SK-MEL-5 (cell line): ENCODE data around the gene CD68. TPM values are rescaled to one million over a fixed set of nuclear protein-coding genes. Genes with fewer than 3 reads are reported as not detected.
A peak's percentile ranks its signal among the peaks of the same experiment; 100 is the strongest.

Source experiments
- DNase-seq: peaks from one replicate; pipeline ENCODE4 v3.0.0-alpha.2; 2016; ENCODE audit warnings: low read depth, low spot score
- in situ Hi-C: cut with HindIII; loops from 2 replicates; pipeline ENCODE4 v1.10.0; 2016; ENCODE audit warnings: low sequenced_read_pairs, high pct_unique_total_duplicates, low pct_unique_long_range_greater_than_20kb
- small RNA-seq, 2 experiments: library from RNA; depleted of rRNA; stranded (forward); fragments of <200 nt; gene quantifications; one replicate each; pipeline ENCODE3, GENCODE V24; 2014
- total RNA-seq: library from RNA; depleted of rRNA; stranded (reverse); fragments of >200 nt; shearing (Covaris generic); gene quantifications from 2 replicates; pipeline ENCODE4 v1.2.3, GENCODE V29; 2014; rRNA removed

Gene CD68
- total RNA-seq, 1 experiment from 2014 or later = 74.5 TPM

DNA sequence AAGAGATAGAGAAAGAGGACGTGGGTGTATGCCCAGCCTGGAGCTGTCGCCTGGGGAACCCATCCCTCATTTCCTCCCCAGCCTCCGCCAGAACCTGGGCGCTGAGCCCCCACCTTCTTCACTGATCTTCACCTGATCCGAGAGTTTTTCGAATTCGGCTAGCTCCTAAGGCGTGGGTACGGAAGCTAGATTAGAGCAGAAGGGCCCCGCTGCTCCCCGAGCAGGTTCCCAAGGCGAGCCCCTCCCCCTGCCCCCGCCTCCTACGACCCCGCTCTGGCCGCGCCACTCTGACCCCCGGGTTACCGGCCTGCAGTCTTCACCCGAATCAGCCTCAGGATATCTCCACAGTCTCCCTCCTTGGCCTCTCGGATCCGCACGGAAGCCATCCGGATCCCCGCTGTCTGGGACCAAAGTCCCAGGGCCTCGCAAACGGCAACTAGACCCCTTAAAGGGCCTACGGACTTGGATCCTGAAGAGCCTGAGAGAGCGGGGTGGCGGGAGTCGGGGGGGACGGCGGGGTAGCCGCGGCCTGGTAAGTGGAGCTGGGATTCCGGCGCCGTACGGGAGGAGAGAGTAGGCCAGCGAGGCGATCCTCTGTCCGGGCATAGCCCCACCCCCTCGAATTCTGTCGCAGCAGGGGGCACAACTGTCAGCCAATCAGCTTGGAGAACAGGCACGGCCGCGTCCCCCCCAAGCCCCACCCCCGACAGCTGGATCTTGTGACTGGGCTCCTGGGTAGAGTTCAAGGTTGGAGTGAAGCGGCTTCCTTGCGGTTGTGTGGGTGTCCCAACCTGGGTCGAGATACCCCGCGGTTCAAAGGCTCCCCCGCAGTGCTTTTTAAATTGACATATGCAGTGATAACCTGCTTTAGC lies 48.0 kb downstream of the CD68 start, which contains the start of gene SAT2:
SAT2 (minus strand) TSS at position 572 of the 872 bp plus-strand sequence; CDS start at position 386, 186 bp downstream.
- peak; percentile 94 for DNase-seq
- in situ Hi-C loops = no loop called here

DNA sequence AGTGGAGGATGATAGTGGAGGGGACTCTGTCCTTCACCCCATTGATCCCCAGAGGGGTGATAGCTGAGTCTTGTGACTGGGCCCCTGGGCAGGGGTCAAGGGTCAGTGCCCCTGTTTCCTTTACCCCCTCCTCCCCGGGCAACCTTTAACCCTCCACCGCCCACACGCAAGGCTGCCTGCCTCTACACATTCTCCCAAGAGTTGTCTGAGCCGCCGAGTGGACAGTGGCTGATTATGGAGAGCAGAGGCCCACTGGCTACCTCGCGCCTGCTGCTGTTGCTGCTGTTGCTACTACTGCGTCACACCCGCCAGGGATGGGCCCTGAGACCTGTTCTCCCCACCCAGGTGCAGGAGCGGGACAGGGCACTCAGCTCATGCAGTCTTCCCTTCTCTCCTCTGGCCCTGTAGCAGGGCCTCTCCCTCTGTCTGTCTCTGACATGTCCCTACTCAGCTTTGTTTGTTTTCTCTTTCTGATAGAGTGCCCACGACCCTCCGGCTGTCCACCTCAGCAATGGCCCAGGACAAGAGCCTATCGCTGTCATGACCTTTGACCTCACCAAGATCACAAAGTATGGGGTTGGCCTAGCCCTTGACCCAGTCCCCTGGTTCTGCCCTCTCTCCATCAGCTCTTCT lies 50.6 kb downstream of the CD68 start, which contains the start of gene SHBG:
SHBG (plus strand) TSS at position 197 of the 633 bp plus-strand sequence; CDS start at position 235, 38 bp downstream.
- no peak for DNase-seq
- in situ Hi-C loops = no loop called here

Small RNAs within 50 kb of the gene (small RNA-seq; reads per million reads assigned to genes)
- gene CD68 (0 reads per million in 2 experiments), gene RF00019 (0 reads per million in 2 experiments), gene SNORA48 (0 reads per million in 2 experiments), gene SNORD10 (0 reads per million in 2 experiments)

Other genes starting within 250 kb of the CD68 start
- gene ACAP1, start 243.1 kb upstream of the CD68 start, total RNA-seq = 0.03 TPM in 1 of 2 replicates, not detected in the other
- gene KCTD11, start 227.5 kb upstream of the CD68 start, total RNA-seq = 2.0 and 2.5 TPM in 2 replicates
- gene TMEM95, start 224.5 kb upstream of the CD68 start, total RNA-seq = not detected in 2 replicates
- 0.24 TPM in 1 of 2 replicates, not detected in the other for gene TNK1, start 198.5 kb upstream of the CD68 start, total RNA-seq
- gene PLSCR3, start 185.1 kb upstream of the CD68 start, total RNA-seq = 5.1 and 9.6 TPM in 2 replicates
- gene TMEM256, start 175.5 kb upstream of the CD68 start, total RNA-seq = 147 and 188 TPM in 2 replicates
- 0.55 and 1.7 TPM in 2 replicates for gene NLGN2, start 171.8 kb upstream of the CD68 start, total RNA-seq
- gene SPEM1, start 159.3 kb upstream of the CD68 start, total RNA-seq = not detected in 2 replicates
- gene SPEM2, start 154.0 kb upstream of the CD68 start, total RNA-seq = not detected in 2 replicates
- not detected in 2 replicates for gene SPEM3, start 150.8 kb upstream of the CD68 start, total RNA-seq
- 6.8 and 7.0 TPM in 2 replicates for gene TMEM102, start 144.2 kb upstream of the CD68 start, total RNA-seq
- 0.45 and 0.61 TPM in 2 replicates for gene FGF11, start 140.1 kb upstream of the CD68 start, total RNA-seq
- 3.3 and 4.5 TPM in 2 replicates for gene CHRNB1, start 134.6 kb upstream of the CD68 start, total RNA-seq
- 14.3 and 14.6 TPM in 2 replicates for gene ZBTB4, start 100.0 kb upstream of the CD68 start, total RNA-seq
- gene SLC35G6, start 98.2 kb upstream of the CD68 start, total RNA-seq = not detected in 2 replicates
- gene POLR2A, start 95.3 kb upstream of the CD68 start, total RNA-seq = 20.6 and 24.0 TPM in 2 replicates
- gene TNFSF12, start 30.6 kb upstream of the CD68 start, total RNA-seq = 0.88 and 1.2 TPM in 2 replicates
- gene TNFSF13, start 20.9 kb upstream of the CD68 start, total RNA-seq = 0.11 TPM in 1 of 2 replicates, not detected in the other
- gene SENP3, start 17.7 kb upstream of the CD68 start, total RNA-seq = 103 and 113 TPM in 2 replicates
- 151 and 154 TPM in 2 replicates for gene MPDU1, start 4.2 kb downstream of the CD68 start, total RNA-seq
- gene SOX15, start 10.5 kb downstream of the CD68 start, total RNA-seq = not detected in 2 replicates
- gene FXR2, start 35.3 kb downstream of the CD68 start, total RNA-seq = 56.6 and 61.7 TPM in 2 replicates
- 49.6 and 56.3 TPM in 2 replicates for gene SAT2, start 48.2 kb downstream of the CD68 start, total RNA-seq
- 0.82 and 1.6 TPM in 2 replicates for gene SHBG, start 50.5 kb downstream of the CD68 start, total RNA-seq
- 0.27 and 0.85 TPM in 2 replicates for gene ATP1B2, start 71.3 kb downstream of the CD68 start, total RNA-seq
- 14.1 and 15.4 TPM in 2 replicates for gene TP53, start 107.9 kb downstream of the CD68 start, total RNA-seq
- 13.4 and 16.4 TPM in 2 replicates for gene WRAP53, start 108.8 kb downstream of the CD68 start, total RNA-seq
- 2.8 and 3.7 TPM in 2 replicates for gene EFNB3, start 125.6 kb downstream of the CD68 start, total RNA-seq
- 0.03 TPM in 1 of 2 replicates, not detected in the other for gene DNAH2, start 138.1 kb downstream of the CD68 start, total RNA-seq